HEK293 (cell line): ENCODE results near the gene KLF13.

Experiments used
- CTCF ChIA-PET: fragments of 350-600 bp; formaldehyde crosslinking; extraction: SDS; loops from one replicate; lab custom pipeline; 2021; ENCODE audit warnings: antibody characterized with exemption; lab: Yijun Ruan, JAX
- POLR2A ChIA-PET: fragments of 300-600 bp; formaldehyde crosslinking; extraction: SDS; loops from one replicate; lab custom pipeline; 2020; ENCODE audit warnings: antibody characterized with exemption, inconsistent platforms; lab: Yijun Ruan, JAX
- H3K27ac ChIP-seq: fragments of 200-500 bp; sonication (Bioruptor generic); 2 replicates; pipeline ENCODE4 v1.5.1; 2014; ENCODE audit warnings: low read depth, low read length, control low read depth, inconsistent platforms; ENCODE audit errors: extremely low read depth
- H3K36me3 ChIP-seq, 2 experiments: fragments of 200-500 bp in 1 of 2; sonication (Bioruptor generic) in 1 of 2; 1 replicate in 1 of 2; 2 replicates in 1 of 2; pipeline ENCODE4 v1.5.1; 2014 to 2017; ENCODE audit warnings: inconsistent platforms in 2 of 2, low read length in 2 of 2; ENCODE audit not compliant: control insufficient read depth in 2 of 2, insufficient read depth in 1 of 2
- H3K4me1 ChIP-seq: fragments of 200-500 bp; sonication (Bioruptor generic); 2 replicates; pipeline ENCODE4 v1.5.1; 2014; ENCODE audit warnings: mild to moderate bottlenecking, low read length, inconsistent platforms; ENCODE audit not compliant: control insufficient read depth, insufficient read depth
- H3K4me3 ChIP-seq: 2 replicates; pipeline ENCODE4 v1.5.1; 2011; ENCODE audit warnings: low read depth, mild to moderate bottlenecking, control low read depth, low read length, moderate library complexity
- H3K9me3 ChIP-seq: fragments of 200-500 bp; sonication (Bioruptor generic); 2 replicates; pipeline ENCODE4 v1.5.1; 2014; ENCODE audit warnings: low read depth, low read length, inconsistent platforms; ENCODE audit not compliant: control insufficient read depth, insufficient read depth
- AEBP2 ChIP-seq: fragments of 450-650 bp; formaldehyde crosslinking; IDR thresholded peaks from 2 replicates; pipeline ENCODE4 v1.5.1; 2016; ENCODE audit warnings: missing biosample characterization, missing genetic modification characterization, borderline replicate concordance
- BCL6B ChIP-seq: fragments of 450-650 bp; formaldehyde crosslinking; IDR thresholded peaks from 2 replicates; pipeline ENCODE4 v1.5.1; 2017; ENCODE audit warnings: missing biosample characterization, missing genetic modification characterization
- ELK4 ChIP-seq: IDR thresholded peaks from 2 replicates; pipeline ENCODE4 v1.6.1; 2011; ENCODE audit warnings: mild to moderate bottlenecking, low read depth, low read length, borderline replicate concordance
- GLI4 ChIP-seq: fragments of 450-650 bp; formaldehyde crosslinking; IDR thresholded peaks from 2 replicates; pipeline ENCODE4 v1.5.1; 2016; ENCODE audit warnings: missing biosample characterization, missing genetic modification characterization
- KLF8 ChIP-seq: fragments of 450-650 bp; formaldehyde crosslinking; IDR thresholded peaks from 2 replicates; pipeline ENCODE4 v1.5.1; 2016; ENCODE audit warnings: missing biosample characterization, missing genetic modification characterization
- MYNN ChIP-seq: fragments of 450-650 bp; formaldehyde crosslinking; IDR thresholded peaks from 2 replicates; pipeline ENCODE4 v1.5.1; 2016; ENCODE audit warnings: missing biosample characterization, missing genetic modification characterization, borderline replicate concordance
- PRDM1 ChIP-seq: fragments of 450-650 bp; formaldehyde crosslinking; IDR thresholded peaks from 2 replicates; pipeline ENCODE4; 2016; ENCODE audit warnings: missing biosample characterization, missing genetic modification characterization
- WT1 ChIP-seq: fragments of 450-650 bp; formaldehyde crosslinking; IDR thresholded peaks from 2 replicates; pipeline ENCODE4 v1.5.1; 2016; ENCODE audit warnings: missing biosample characterization, missing genetic modification characterization
- ZNF138 ChIP-seq: fragments of 450-650 bp; formaldehyde crosslinking; IDR thresholded peaks from 2 replicates; pipeline ENCODE4 v1.5.1; 2016; ENCODE audit warnings: missing biosample characterization, missing genetic modification characterization, borderline replicate concordance
- ZNF155 ChIP-seq: fragments of 450-650 bp; formaldehyde crosslinking; IDR thresholded peaks from 2 replicates; pipeline ENCODE4 v1.5.1; 2016; ENCODE audit warnings: missing biosample characterization, missing genetic modification characterization
- ZNF174 ChIP-seq: fragments of 450-650 bp; formaldehyde crosslinking; IDR thresholded peaks from 2 replicates; pipeline ENCODE4 v1.5.0; 2017; ENCODE audit warnings: missing biosample characterization, mild to moderate bottlenecking, missing genetic modification characterization
- ZNF18 ChIP-seq: fragments of 450-650 bp; formaldehyde crosslinking; IDR thresholded peaks from 2 replicates; pipeline ENCODE4 v1.5.1; 2016; ENCODE audit warnings: missing biosample characterization, missing genetic modification characterization
- ZNF23 ChIP-seq: fragments of 450-650 bp; formaldehyde crosslinking; IDR thresholded peaks from 2 replicates; pipeline ENCODE4 v1.5.1; 2016; ENCODE audit warnings: missing biosample characterization, missing genetic modification characterization, borderline replicate concordance
- ZNF248 ChIP-seq: fragments of 450-650 bp; formaldehyde crosslinking; IDR thresholded peaks from 2 replicates; pipeline ENCODE4 v1.5.1; 2017; ENCODE audit warnings: missing biosample characterization, missing genetic modification characterization
- ZNF324 ChIP-seq: fragments of 450-650 bp; formaldehyde crosslinking; IDR thresholded peaks from 2 replicates; pipeline ENCODE4 v1.5.1; 2016; ENCODE audit warnings: missing biosample characterization, missing genetic modification characterization
- ZNF366 ChIP-seq: fragments of 450-650 bp; formaldehyde crosslinking; conservative IDR thresholded peaks from 2 replicates; pipeline ENCODE4 v1.5.1; 2016; ENCODE audit warnings: missing biosample characterization, missing genetic modification characterization
- ZNF473 ChIP-seq: fragments of 450-650 bp; formaldehyde crosslinking; IDR thresholded peaks from 2 replicates; pipeline ENCODE4 v1.5.1; 2017; ENCODE audit warnings: missing biosample characterization, missing genetic modification characterization
- ZNF501 ChIP-seq: fragments of 450-650 bp; formaldehyde crosslinking; IDR thresholded peaks from 2 replicates; pipeline ENCODE4 v1.5.1; 2016; ENCODE audit warnings: missing biosample characterization, missing genetic modification characterization
- ZNF510 ChIP-seq: fragments of 450-650 bp; formaldehyde crosslinking; IDR thresholded peaks from 2 replicates; pipeline ENCODE4 v1.5.1; 2018; ENCODE audit warnings: mild to moderate bottlenecking, missing genetic modification characterization, missing biosample characterization; ENCODE audit not compliant: insufficient replicate concordance
- ZNF513 ChIP-seq: fragments of 450-650 bp; IDR thresholded peaks from 2 replicates; pipeline ENCODE4 v1.5.1; 2018; ENCODE audit warnings: missing biosample characterization, missing genetic modification characterization
- ZNF548 ChIP-seq: fragments of 450-650 bp; formaldehyde crosslinking; IDR thresholded peaks from 2 replicates; pipeline ENCODE4 v1.5.1; 2016; ENCODE audit warnings: missing biosample characterization, missing genetic modification characterization
- ZNF558 ChIP-seq: fragments of 450-650 bp; formaldehyde crosslinking; IDR thresholded peaks from 2 replicates; pipeline ENCODE4 v1.5.1; 2016; ENCODE audit warnings: missing biosample characterization, missing genetic modification characterization
- ZNF585B ChIP-seq: fragments of 450-650 bp; formaldehyde crosslinking; IDR thresholded peaks from 2 replicates; pipeline ENCODE4 v1.5.1; 2016; ENCODE audit warnings: missing biosample characterization, missing genetic modification characterization
- ZNF658 ChIP-seq: fragments of 450-650 bp; formaldehyde crosslinking; IDR thresholded peaks from 2 replicates; pipeline ENCODE4; 2016; ENCODE audit warnings: missing biosample characterization, missing genetic modification characterization
- ZNF670 ChIP-seq: fragments of 450-650 bp; formaldehyde crosslinking; IDR thresholded peaks from 2 replicates; pipeline ENCODE4 v1.5.1; 2016; ENCODE audit warnings: missing biosample characterization, missing genetic modification characterization, low read depth
- ZNF785 ChIP-seq: fragments of 450-650 bp; formaldehyde crosslinking; IDR thresholded peaks from 2 replicates; pipeline ENCODE4 v1.5.1; 2016; ENCODE audit warnings: missing biosample characterization, missing genetic modification characterization
- ZNF792 ChIP-seq: fragments of 450-650 bp; formaldehyde crosslinking; IDR thresholded peaks from 2 replicates; pipeline ENCODE4 v1.5.1; 2016; ENCODE audit warnings: missing biosample characterization, missing genetic modification characterization
- ZNF830 ChIP-seq: fragments of 450-650 bp; IDR thresholded peaks from 2 replicates; pipeline ENCODE4 v1.5.0; 2018; ENCODE audit warnings: missing biosample characterization, missing genetic modification characterization, low read depth, mild to moderate bottlenecking, moderate library complexity

KLF13 gene

GRCh38 chr15:31285772-31286261, 40.8 kb upstream of the KLF13 start:
- POLR2A ChIA-PET: no interaction called here
- Histone ChIP-seq H3K4me1 (no peaks in the 10 kb centered on the region), H3K36me3 (no peaks in the 10 kb centered on the region), H3K4me3 (no peak overlapping the region), H3K27ac (no peak overlapping the region), H3K9me3 (no peaks in the 10 kb centered on the region)
- TF ChIP-seq ZNF510 (no peak), ZNF23 (tag by site-specific recombination) (no peak), ZNF658 (tag by site-specific recombination) (no peak), MYNN (tag by site-specific recombination) (no peak), ZNF792 (tag by site-specific recombination) (no peak), ZNF473 (tag by site-specific recombination) (no peak), ZNF174 (tag by site-specific recombination) (no peak), ZNF501 (tag by site-specific recombination) (no peak), ZNF18 (tag by site-specific recombination) (no peak), ZNF670 (tag by site-specific recombination) (no peak), ZNF155 (tag by site-specific recombination) (no peak), KLF8 (tag by site-specific recombination) (no peak), ZNF585B (no peak), GLI4 (tag by site-specific recombination) (no peak)
- CTCF ChIA-PET: no interaction called here

GRCh38 chr15:31291048-31291578, 35.5 kb upstream of the KLF13 start:
- no peaks in the 10 kb centered on the region for H3K9me3 ChIP-seq
- POLR2A ChIA-PET: no interaction called here
- H3K36me3 ChIP-seq: no peaks in the 10 kb centered on the region
- TF ChIP-seq ZNF324 (tag by site-specific recombination): no peak
- TF ChIP-seq ZNF513 (tag by site-specific recombination): no peak
- no peak for TF ChIP-seq ZNF548
- TF ChIP-seq BCL6B (tag by site-specific recombination): no peak
- TF ChIP-seq ZNF558 (tag by site-specific recombination): peak; percentile 91
- TF ChIP-seq ZNF138 (tag by site-specific recombination): no peak
- no peak for TF ChIP-seq WT1 (tag by site-specific recombination)
- peak; percentile 85 for TF ChIP-seq ZNF366
- TF ChIP-seq ZNF248 (tag by site-specific recombination): no peak
- TF ChIP-seq AEBP2 (tag by site-specific recombination): no peak
- no peak for TF ChIP-seq ELK4
- no peak for TF ChIP-seq ZNF785 (tag by site-specific recombination)
- TF ChIP-seq ZNF830 (tag by site-specific recombination): no peak
- TF ChIP-seq PRDM1 (tag by site-specific recombination): peak; percentile 79
- no peak overlapping the region for H3K4me3 ChIP-seq
- H3K27ac ChIP-seq: no peak overlapping the region
- CTCF ChIA-PET: no interaction called here
- no peaks in the 10 kb centered on the region for H3K4me1 ChIP-seq
